GM12873 (cell line): Measurements from ENCODE around the gene ZNF320.
"Not testable (repeated sequence)": the region's sequence is repeated elsewhere in the genome, so short reads cannot be mapped to it uniquely, and the experiment has no call there.

ENCODE experiments used
- CTCF ChIP-seq: IDR thresholded peaks from 2 replicates; pipeline ENCODE4 v1.5.1; 2012; ENCODE audit warnings: low read depth, mild to moderate bottlenecking, moderate library complexity, low read length, control low read depth; ENCODE audit not compliant: insufficient read depth; ENCODE audit errors: missing control alignments

Gene ZNF320

GRCh38 chr19:52889931-52890330 lies 7.5 kb downstream of the ZNF320 start:
- TF ChIP-seq CTCF, result no peak

GRCh38 chr19:52889076-52889475 lies 8.4 kb downstream of the ZNF320 start:
- no peak for TF ChIP-seq CTCF

- no peak for TF ChIP-seq CTCF
Observed at GRCh38 chr19:52880895-52881389, 16.5 kb downstream of the ZNF320 start.

- no peak for TF ChIP-seq CTCF
Observed at GRCh38 chr19:52871466-52871865, 26.0 kb downstream of the ZNF320 start.

GRCh38 chr19:52857378-52858191 lies 39.9 kb downstream of the ZNF320 start, which contains the start of gene ZNF468:
TSS of gene ZNF468 (minus strand) at chr19:52857619. CDS start at chr19:52854272, 3,347 bp downstream.
- not testable (repeated sequence) for TF ChIP-seq CTCF
